SK-N-SH treated with all-trans-retinoic acid at 6 μM for 48 hours (cell line): Measurements from ENCODE around the gene DNMT3A.

Experiments used
- ATAC-seq: fragments of 200-7000 bp; cut with Tn5 transposase; 3 replicates; pipeline ENCODE4 v1.9.1; 2020; ENCODE audit warnings: mild to moderate bottlenecking, moderate library complexity
- ARNTL ChIP-seq: fragments of 450-650 bp; formaldehyde crosslinking; IDR thresholded peaks from 2 replicates; pipeline ENCODE4 v1.5.0; 2020; ENCODE audit warnings: low read depth, mild to moderate bottlenecking, moderate library complexity, borderline replicate concordance
- BACH2 ChIP-seq: fragments of 250-450 bp; sonication (Bioruptor Pico); IDR thresholded peaks from 2 replicates; pipeline ENCODE4 v1.9.0; 2021; ENCODE audit warnings: mild to moderate bottlenecking, borderline replicate concordance
- CSDC2 ChIP-seq: fragments of 250-450 bp; sonication (Bioruptor Pico); IDR thresholded peaks from 2 replicates; pipeline ENCODE4 v1.5.0; 2020; ENCODE audit warnings: mild to moderate bottlenecking, moderate library complexity
- ESRRG ChIP-seq: fragments of 250-450 bp; sonication (Bioruptor Pico); IDR thresholded peaks from 2 replicates; pipeline ENCODE4 v1.6.1; 2021; ENCODE audit warnings: mild to moderate bottlenecking
- ISL1 ChIP-seq: fragments of 250-450 bp; sonication (Bioruptor Pico); IDR thresholded peaks from 2 replicates; pipeline ENCODE4 v2.1.2; 2022; ENCODE audit warnings: mild to moderate bottlenecking, moderate library complexity
- OSR1 ChIP-seq: fragments of 250-450 bp; sonication (Bioruptor Pico); IDR thresholded peaks from 2 replicates; pipeline ENCODE4 v1.8.0; 2022; ENCODE audit warnings: moderate library complexity, mild to moderate bottlenecking, inconsistent platforms
- PPARA ChIP-seq: fragments of 250-450 bp; sonication (Bioruptor Pico); IDR thresholded peaks from 2 replicates; pipeline ENCODE4 v1.5.0; 2020; ENCODE audit warnings: mild to moderate bottlenecking, borderline replicate concordance
- RARB ChIP-seq: fragments of 250-450 bp; sonication (Bioruptor Pico); IDR thresholded peaks from 2 replicates; pipeline ENCODE4 v1.8.0; 2021; ENCODE audit warnings: mild to moderate bottlenecking, moderate library complexity
- SNAI2 ChIP-seq: fragments of 250-450 bp; sonication (Bioruptor Pico); IDR thresholded peaks from 2 replicates; pipeline ENCODE4 v1.5.0; 2020; ENCODE audit warnings: mild to moderate bottlenecking, moderate library complexity
- TCF4 ChIP-seq: fragments of 250-450 bp; sonication (Bioruptor Pico); IDR thresholded peaks from 2 replicates; pipeline ENCODE4 v1.8.0; 2021; ENCODE audit warnings: mild to moderate bottlenecking, moderate library complexity, borderline replicate concordance
- TOX ChIP-seq: fragments of 250-450 bp; sonication (Bioruptor Pico); IDR thresholded peaks from 2 replicates; pipeline ENCODE4 v1.8.0; 2021; ENCODE audit warnings: mild to moderate bottlenecking, moderate library complexity, borderline replicate concordance
- ZC3H10 ChIP-seq: fragments of 250-450 bp; sonication (Bioruptor Pico); IDR thresholded peaks from 2 replicates; pipeline ENCODE4 v1.5.1; 2021; ENCODE audit warnings: mild to moderate bottlenecking, moderate library complexity
- ZFP3 ChIP-seq: fragments of 250-450 bp; sonication (Bioruptor Pico); IDR thresholded peaks from 2 replicates; pipeline ENCODE4 v1.5.0; 2020; ENCODE audit warnings: mild to moderate bottlenecking, moderate library complexity
- ZNF565 ChIP-seq: fragments of 450-650 bp; formaldehyde crosslinking; conservative IDR thresholded peaks from 2 replicates; pipeline ENCODE4 v1.5.0; 2020; ENCODE audit warnings: low read depth, mild to moderate bottlenecking, moderate library complexity
- ZNF70 ChIP-seq: fragments of 450-650 bp; formaldehyde crosslinking; IDR thresholded peaks from 2 replicates; pipeline ENCODE4 v1.5.0; 2020; ENCODE audit warnings: mild to moderate bottlenecking, moderate library complexity
- ZNF8 ChIP-seq: fragments of 450-650 bp; formaldehyde crosslinking; IDR thresholded peaks from 2 replicates; pipeline ENCODE4 v1.5.0; 2020; ENCODE audit warnings: mild to moderate bottlenecking, moderate library complexity
- TF ChIP-seq, protein P1 (sequence below): fragments of 250-450 bp; sonication (Bioruptor Pico); IDR thresholded peaks from 2 replicates; pipeline ENCODE4 v1.5.1; 2020; ENCODE audit warnings: low read depth, mild to moderate bottlenecking, moderate library complexity
- TF ChIP-seq, protein P2 (sequence below): fragments of 250-450 bp; sonication (Bioruptor Pico); IDR thresholded peaks from 2 replicates; pipeline ENCODE4 v1.8.0; 2020; ENCODE audit warnings: mild to moderate bottlenecking, moderate library complexity, borderline replicate concordance
- TF ChIP-seq, protein P3 (sequence below): fragments of 250-450 bp; sonication (Bioruptor Pico); IDR thresholded peaks from 2 replicates; pipeline ENCODE4 v1.5.0; 2020; ENCODE audit warnings: mild to moderate bottlenecking, moderate library complexity
- TF ChIP-seq, protein P4 (sequence below): fragments of 250-450 bp; sonication (Bioruptor Pico); IDR thresholded peaks from 2 replicates; pipeline ENCODE4 v1.8.0; 2021; ENCODE audit warnings: low read depth, mild to moderate bottlenecking, moderate library complexity, borderline replicate concordance
- TF ChIP-seq, protein P5 (sequence below): fragments of 250-450 bp; sonication (Bioruptor Pico); IDR thresholded peaks from 2 replicates; pipeline ENCODE4 v1.5.1; 2021; ENCODE audit warnings: mild to moderate bottlenecking, moderate library complexity

Gene DNMT3A

DNA sequence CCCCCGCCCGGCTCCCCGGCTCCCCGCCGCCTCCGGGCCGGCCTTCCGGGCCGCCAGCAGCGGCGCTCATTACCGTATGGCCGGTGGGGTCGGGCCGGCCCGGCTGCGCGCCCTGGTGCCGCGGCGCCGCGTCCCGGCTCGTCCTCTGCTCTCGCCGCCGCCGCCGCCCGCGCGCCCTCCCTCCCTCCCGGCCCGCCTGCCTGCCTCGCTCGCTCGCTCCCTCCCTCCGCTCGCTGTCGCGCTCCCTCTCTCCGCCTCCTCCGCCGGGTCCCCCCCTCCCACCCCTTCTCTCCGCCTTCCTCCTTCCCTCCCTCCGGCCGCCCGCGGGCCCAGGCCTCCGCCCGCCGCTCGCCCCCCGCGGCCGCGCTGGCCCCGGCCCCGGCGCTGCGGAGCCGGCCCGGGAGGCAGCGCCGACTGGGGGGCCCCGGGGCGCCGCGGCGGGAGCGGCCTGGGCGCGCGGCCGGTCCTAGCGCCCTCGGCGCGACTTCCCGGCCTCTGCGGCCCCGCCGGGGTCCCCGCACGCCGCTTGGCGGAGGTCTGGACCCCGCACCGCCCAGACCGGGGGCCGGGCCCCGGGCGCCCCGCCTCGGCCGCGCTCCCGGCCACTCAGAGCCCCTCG, at the start of gene DNMT3A:
DNMT3A (minus strand) TSS at position 173 of the 619 bp plus-strand sequence. CDS start 27,941 bp downstream, outside the sequence.
- peak; percentile 39 for ATAC-seq
- TF ChIP-seq RARB (no peak), ZNF565 (CRISPR knock-in tag) (no peak), ISL1 (no peak), ZFP3 (CRISPR knock-in tag) (no peak), PPARA (no peak), OSR1 (no peak), SNAI2 (CRISPR knock-in tag) (no peak), TOX (CRISPR knock-in tag) (no peak), ZC3H10 (CRISPR knock-in tag) (no peak), TCF4 (CRISPR knock-in tag) (no peak), ARNTL (CRISPR knock-in tag) (no peak)
- TF ChIP-seq, protein P1, sequence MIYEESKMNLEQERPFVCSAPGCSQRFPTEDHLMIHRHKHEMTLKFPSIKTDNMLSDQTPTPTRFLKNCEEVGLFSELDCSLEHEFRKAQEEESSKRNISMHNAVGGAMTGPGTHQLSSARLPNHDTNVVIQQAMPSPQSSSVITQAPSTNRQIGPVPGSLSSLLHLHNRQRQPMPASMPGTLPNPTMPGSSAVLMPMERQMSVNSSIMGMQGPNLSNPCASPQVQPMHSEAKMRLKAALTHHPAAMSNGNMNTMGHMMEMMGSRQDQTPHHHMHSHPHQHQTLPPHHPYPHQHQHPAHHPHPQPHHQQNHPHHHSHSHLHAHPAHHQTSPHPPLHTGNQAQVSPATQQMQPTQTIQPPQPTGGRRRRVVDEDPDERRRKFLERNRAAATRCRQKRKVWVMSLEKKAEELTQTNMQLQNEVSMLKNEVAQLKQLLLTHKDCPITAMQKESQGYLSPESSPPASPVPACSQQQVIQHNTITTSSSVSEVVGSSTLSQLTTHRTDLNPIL = no peak
- TF ChIP-seq, protein P2, sequence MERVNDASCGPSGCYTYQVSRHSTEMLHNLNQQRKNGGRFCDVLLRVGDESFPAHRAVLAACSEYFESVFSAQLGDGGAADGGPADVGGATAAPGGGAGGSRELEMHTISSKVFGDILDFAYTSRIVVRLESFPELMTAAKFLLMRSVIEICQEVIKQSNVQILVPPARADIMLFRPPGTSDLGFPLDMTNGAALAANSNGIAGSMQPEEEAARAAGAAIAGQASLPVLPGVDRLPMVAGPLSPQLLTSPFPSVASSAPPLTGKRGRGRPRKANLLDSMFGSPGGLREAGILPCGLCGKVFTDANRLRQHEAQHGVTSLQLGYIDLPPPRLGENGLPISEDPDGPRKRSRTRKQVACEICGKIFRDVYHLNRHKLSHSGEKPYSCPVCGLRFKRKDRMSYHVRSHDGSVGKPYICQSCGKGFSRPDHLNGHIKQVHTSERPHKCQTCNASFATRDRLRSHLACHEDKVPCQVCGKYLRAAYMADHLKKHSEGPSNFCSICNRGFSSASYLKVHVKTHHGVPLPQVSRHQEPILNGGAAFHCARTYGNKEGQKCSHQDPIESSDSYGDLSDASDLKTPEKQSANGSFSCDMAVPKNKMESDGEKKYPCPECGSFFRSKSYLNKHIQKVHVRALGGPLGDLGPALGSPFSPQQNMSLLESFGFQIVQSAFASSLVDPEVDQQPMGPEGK (CRISPR knock-in tag) = no peak
- TF ChIP-seq, protein P3, sequence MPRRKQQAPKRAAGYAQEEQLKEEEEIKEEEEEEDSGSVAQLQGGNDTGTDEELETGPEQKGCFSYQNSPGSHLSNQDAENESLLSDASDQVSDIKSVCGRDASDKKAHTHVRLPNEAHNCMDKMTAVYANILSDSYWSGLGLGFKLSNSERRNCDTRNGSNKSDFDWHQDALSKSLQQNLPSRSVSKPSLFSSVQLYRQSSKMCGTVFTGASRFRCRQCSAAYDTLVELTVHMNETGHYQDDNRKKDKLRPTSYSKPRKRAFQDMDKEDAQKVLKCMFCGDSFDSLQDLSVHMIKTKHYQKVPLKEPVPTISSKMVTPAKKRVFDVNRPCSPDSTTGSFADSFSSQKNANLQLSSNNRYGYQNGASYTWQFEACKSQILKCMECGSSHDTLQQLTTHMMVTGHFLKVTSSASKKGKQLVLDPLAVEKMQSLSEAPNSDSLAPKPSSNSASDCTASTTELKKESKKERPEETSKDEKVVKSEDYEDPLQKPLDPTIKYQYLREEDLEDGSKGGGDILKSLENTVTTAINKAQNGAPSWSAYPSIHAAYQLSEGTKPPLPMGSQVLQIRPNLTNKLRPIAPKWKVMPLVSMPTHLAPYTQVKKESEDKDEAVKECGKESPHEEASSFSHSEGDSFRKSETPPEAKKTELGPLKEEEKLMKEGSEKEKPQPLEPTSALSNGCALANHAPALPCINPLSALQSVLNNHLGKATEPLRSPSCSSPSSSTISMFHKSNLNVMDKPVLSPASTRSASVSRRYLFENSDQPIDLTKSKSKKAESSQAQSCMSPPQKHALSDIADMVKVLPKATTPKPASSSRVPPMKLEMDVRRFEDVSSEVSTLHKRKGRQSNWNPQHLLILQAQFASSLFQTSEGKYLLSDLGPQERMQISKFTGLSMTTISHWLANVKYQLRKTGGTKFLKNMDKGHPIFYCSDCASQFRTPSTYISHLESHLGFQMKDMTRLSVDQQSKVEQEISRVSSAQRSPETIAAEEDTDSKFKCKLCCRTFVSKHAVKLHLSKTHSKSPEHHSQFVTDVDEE (CRISPR knock-in tag) = no peak

DNA sequence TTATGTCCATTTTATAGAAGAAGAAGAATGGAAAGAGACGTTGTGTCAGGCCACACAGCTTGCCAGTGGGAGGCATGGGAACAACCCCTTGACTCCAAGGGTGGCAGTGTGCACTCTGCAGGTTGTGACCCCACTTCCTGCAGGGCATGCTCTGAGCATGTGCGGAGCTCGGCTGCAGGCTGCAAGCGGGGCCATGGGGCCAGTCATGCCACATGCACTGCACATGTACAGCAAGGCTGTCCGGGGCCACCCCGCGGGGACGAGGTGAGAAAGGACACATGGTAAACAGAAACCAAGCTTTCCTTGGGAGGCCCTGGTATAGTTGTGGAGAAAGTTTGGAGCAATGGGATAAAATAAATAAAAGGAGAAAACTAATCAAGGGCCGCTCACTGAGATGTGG, 47.4 kb upstream of the DNMT3A start:
- no peak for TF ChIP-seq CSDC2 (CRISPR knock-in tag)
- TF ChIP-seq BACH2 = no peak
- TF ChIP-seq, protein P1 = no peak
- no peak for TF ChIP-seq SNAI2 (CRISPR knock-in tag)
- TF ChIP-seq, protein P2 (CRISPR knock-in tag) = no peak
- no peak for TF ChIP-seq ZC3H10 (CRISPR knock-in tag)
- ATAC-seq = no peak

DNA sequence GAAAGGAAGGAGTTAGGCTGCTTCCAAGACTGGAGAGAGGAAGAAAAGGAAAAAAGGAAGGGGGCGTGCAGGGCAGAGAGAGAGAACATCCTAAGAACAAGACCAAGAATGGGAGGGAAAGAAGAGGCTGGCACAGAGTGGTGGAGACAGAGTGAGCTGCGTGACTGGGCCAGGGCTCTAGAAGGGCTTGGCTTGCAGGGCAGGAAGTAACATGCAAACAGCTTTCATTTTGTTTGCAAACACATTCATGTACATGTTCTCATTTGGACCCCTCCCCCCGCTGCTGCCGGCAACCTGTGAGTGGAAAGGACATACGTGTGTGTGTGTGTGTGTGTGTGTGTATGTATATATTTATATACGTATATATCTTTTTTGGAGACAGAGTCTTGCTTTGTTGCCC, 46.8 kb upstream of the DNMT3A start:
- TF ChIP-seq ZNF70 (no peak), BACH2 (no peak), SNAI2 (CRISPR knock-in tag) (no peak), ISL1 (no peak), TCF4 (CRISPR knock-in tag) (no peak), ESRRG (CRISPR knock-in tag) (no peak), PPARA (no peak), ZC3H10 (CRISPR knock-in tag) (no peak), ZFP3 (CRISPR knock-in tag) (no peak), ARNTL (CRISPR knock-in tag) (no peak), OSR1 (no peak), ZNF8 (CRISPR knock-in tag) (no peak), CSDC2 (CRISPR knock-in tag) (no peak), ZNF565 (CRISPR knock-in tag) (no peak)
- TF ChIP-seq, protein P4, sequence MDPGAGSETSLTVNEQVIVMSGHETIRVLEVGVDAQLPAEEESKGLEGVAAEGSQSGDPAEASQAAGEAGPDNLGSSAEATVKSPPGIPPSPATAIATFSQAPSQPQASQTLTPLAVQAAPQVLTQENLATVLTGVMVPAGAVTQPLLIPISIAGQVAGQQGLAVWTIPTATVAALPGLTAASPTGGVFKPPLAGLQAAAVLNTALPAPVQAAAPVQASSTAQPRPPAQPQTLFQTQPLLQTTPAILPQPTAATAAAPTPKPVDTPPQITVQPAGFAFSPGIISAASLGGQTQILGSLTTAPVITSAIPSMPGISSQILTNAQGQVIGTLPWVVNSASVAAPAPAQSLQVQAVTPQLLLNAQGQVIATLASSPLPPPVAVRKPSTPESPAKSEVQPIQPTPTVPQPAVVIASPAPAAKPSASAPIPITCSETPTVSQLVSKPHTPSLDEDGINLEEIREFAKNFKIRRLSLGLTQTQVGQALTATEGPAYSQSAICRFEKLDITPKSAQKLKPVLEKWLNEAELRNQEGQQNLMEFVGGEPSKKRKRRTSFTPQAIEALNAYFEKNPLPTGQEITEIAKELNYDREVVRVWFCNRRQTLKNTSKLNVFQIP (CRISPR knock-in tag) = no peak
- TF ChIP-seq, protein P2 (CRISPR knock-in tag) = no peak
- TF ChIP-seq, protein P5, sequence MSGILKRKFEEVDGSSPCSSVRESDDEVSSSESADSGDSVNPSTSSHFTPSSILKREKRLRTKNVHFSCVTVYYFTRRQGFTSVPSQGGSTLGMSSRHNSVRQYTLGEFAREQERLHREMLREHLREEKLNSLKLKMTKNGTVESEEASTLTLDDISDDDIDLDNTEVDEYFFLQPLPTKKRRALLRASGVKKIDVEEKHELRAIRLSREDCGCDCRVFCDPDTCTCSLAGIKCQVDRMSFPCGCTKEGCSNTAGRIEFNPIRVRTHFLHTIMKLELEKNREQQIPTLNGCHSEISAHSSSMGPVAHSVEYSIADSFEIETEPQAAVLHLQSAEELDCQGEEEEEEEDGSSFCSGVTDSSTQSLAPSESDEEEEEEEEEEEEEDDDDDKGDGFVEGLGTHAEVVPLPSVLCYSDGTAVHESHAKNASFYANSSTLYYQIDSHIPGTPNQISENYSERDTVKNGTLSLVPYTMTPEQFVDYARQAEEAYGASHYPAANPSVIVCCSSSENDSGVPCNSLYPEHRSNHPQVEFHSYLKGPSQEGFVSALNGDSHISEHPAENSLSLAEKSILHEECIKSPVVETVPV (CRISPR knock-in tag) = no peak
- TF ChIP-seq, all 23 proteins: peak for 0
- no peak for ATAC-seq
